Measurements from ENCODE around the gene KCNMB2. TPM values are rescaled to one million over a fixed set of nuclear protein-coding genes. Genes with fewer than 3 reads are reported as not detected.

The KCNMB2 gene
- polyA plus RNA-seq, 3 donors = not detected

GRCh38 chr3:178703268-178703975 is 167.2 kb downstream of the KCNMB2 start:
- Mint-ChIP-seq H3K27ac (peak overlapping the region in 1 of 7 donors; percentile 28), H3K27me3 (ENCODE audit: low read depth in 3 of 3) (no peaks in the 10 kb centered on the region), H3K4me3 (no peak overlapping the region), H3K4me1 (no peaks in the 10 kb centered on the region), H3K36me3 (no peaks in the 10 kb centered on the region), H3K9me3 (peaks cover 0 to 16% (median 9%) of the 10 kb centered on the region in 7 donors)
- intact Hi-C loops (cut with micrococcal nuclease) = no loop called here
- Histone ChIP-seq H2AFZ (ENCODE audit: insufficient read depth, low read depth, low read length, poor library complexity, severe bottlenecking) (no peak overlapping the region), H3K4me3 (replicated peaks in 1 of 3; ENCODE audit: low read depth in 2 of 3, low read length in 3 of 3) (no peak overlapping the region), H3K4me1 (ENCODE audit: control insufficient read depth in 1 of 2, insufficient read depth in 2 of 2, low read length in 2 of 2) (no peaks in the 10 kb centered on the region), H3K4me2 (replicated peaks; ENCODE audit: extremely low read depth, low read length, poor library complexity, severe bottlenecking) (no peak overlapping the region), H4K20me1 (ENCODE audit: insufficient read depth, low read length) (no peaks in the 10 kb centered on the region), H3K27ac (ENCODE audit: low read depth in 1 of 2, low read length in 2 of 2) (no peak overlapping the region), H3K9ac (ENCODE audit: insufficient read depth, low read length, poor library complexity, severe bottlenecking) (no peak overlapping the region), H3K9me3 (replicated peaks in 1 of 2; ENCODE audit: control insufficient read depth in 1 of 2, insufficient read depth in 1 of 2, low read length in 2 of 2) (peaks cover 10 to 14% of the 10 kb centered on the region in 2 donors), H3K36me3 (replicated peaks in 1 of 2; ENCODE audit: control insufficient read depth in 1 of 2, insufficient read depth in 2 of 2, low read length in 2 of 2) (no peaks in the 10 kb centered on the region), H3K27me3 (ENCODE audit: control insufficient read depth in 2 of 2, insufficient read depth in 2 of 2, low read length in 2 of 2) (no peaks in the 10 kb centered on the region), H3K79me2 (ENCODE audit: insufficient read depth, low read length) (no peaks in the 10 kb centered on the region)
- TF ChIP-seq CTCF (IDR thresholded peaks at IDR 0.05) = no peak
- WGBS (ENCODE audit: insufficient coverage) = no CpG with 5 or more reads among the region's 1 CpG
- no peak for DNase-seq

- no peaks in the 10 kb centered on the region for H3K4me1 Mint-ChIP-seq
- H3K4me3 Mint-ChIP-seq = no peak overlapping the region
- no peak overlapping the region for H3K27ac Mint-ChIP-seq
- intact Hi-C loops (cut with micrococcal nuclease) = no loop called here
- no peak for TF ChIP-seq CTCF (IDR thresholded peaks at IDR 0.05)
- Histone ChIP-seq H3K9me3 (replicated peaks in 1 of 2; ENCODE audit: control insufficient read depth in 1 of 2, insufficient read depth in 1 of 2, low read length in 2 of 2) (no peaks in the 10 kb centered on the region), H3K79me2 (ENCODE audit: insufficient read depth, low read length) (no peaks in the 10 kb centered on the region), H3K4me3 (replicated peaks in 1 of 3; ENCODE audit: low read depth in 2 of 3, low read length in 3 of 3) (no peak overlapping the region), H2AFZ (ENCODE audit: insufficient read depth, low read depth, low read length, poor library complexity, severe bottlenecking) (no peak overlapping the region), H3K36me3 (replicated peaks in 1 of 2; ENCODE audit: control insufficient read depth in 1 of 2, insufficient read depth in 2 of 2, low read length in 2 of 2) (no peaks in the 10 kb centered on the region), H4K20me1 (ENCODE audit: insufficient read depth, low read length) (no peaks in the 10 kb centered on the region), H3K9ac (ENCODE audit: insufficient read depth, low read length, poor library complexity, severe bottlenecking) (no peak overlapping the region), H3K4me2 (replicated peaks; ENCODE audit: extremely low read depth, low read length, poor library complexity, severe bottlenecking) (no peak overlapping the region), H3K4me1 (ENCODE audit: control insufficient read depth in 1 of 2, insufficient read depth in 2 of 2, low read length in 2 of 2) (no peaks in the 10 kb centered on the region), H3K27me3 (ENCODE audit: control insufficient read depth in 2 of 2, insufficient read depth in 2 of 2, low read length in 2 of 2) (no peaks in the 10 kb centered on the region), H3K27ac (ENCODE audit: low read depth in 1 of 2, low read length in 2 of 2) (no peak overlapping the region)
- peaks cover 0 to 6% (median 0%) of the 10 kb centered on the region in 7 donors for H3K9me3 Mint-ChIP-seq
- H3K36me3 Mint-ChIP-seq = no peaks in the 10 kb centered on the region
- no peak for DNase-seq
- H3K27me3 Mint-ChIP-seq (ENCODE audit: low read depth in 3 of 3) = no peaks in the 10 kb centered on the region
- no CpG with 5 or more reads among the region's 4 CpGs for WGBS (ENCODE audit: insufficient coverage)
Measured at GRCh38 chr3:178705925-178706324, 169.7 kb downstream of the KCNMB2 start.
